Cardiac muscle cell (in vitro differentiated cells and primary cell): ENCODE data around the gene DUS1L. TPM values are rescaled to one million over a fixed set of nuclear protein-coding genes. Genes with fewer than 3 reads are reported as not detected.

Experiments
- DNase-seq, 2 donors: peaks; one replicate each; pipeline versions ENCODE4 v3.0.0 to v3.0.0-alpha.2; 2010 to 2017; ENCODE audit warnings: low read depth in 1 of 2, low spot score in 1 of 2
- H3K27ac ChIP-seq: fragments of 200-600 bp; sonication (generic); 2 replicates; pipeline ENCODE4 v1.5.1; 2016
- H3K27me3 ChIP-seq: fragments of 200-600 bp; sonication (generic); 2 replicates; pipeline ENCODE4 v1.6.0; 2016; ENCODE audit warnings: control low read depth
- H3K36me3 ChIP-seq: fragments of 200-600 bp; sonication (generic); 2 replicates; pipeline ENCODE4 v1.5.1; 2016; ENCODE audit warnings: control low read depth
- H3K4me1 ChIP-seq: fragments of 200-600 bp; sonication (generic); 2 replicates; pipeline ENCODE4 v1.8.1; 2017; ENCODE audit warnings: low read depth, mild to moderate bottlenecking, mixed run types
- H3K4me3 ChIP-seq: fragments of 200-600 bp; sonication (generic); 2 replicates; pipeline ENCODE4 v1.5.1; 2016; ENCODE audit warnings: mild to moderate bottlenecking
- H3K9me3 ChIP-seq: fragments of 200-600 bp; sonication (generic); 2 replicates; pipeline ENCODE4 v1.5.1; 2017; ENCODE audit warnings: low read depth, mild to moderate bottlenecking, control low read depth
- CTCF ChIP-seq: IDR thresholded peaks from 2 replicates; pipeline ENCODE4 v1.5.1; 2012; ENCODE audit warnings: low read depth, mild to moderate bottlenecking, low read length
- polyA plus RNA-seq: library from polyadenylated mRNA; unstranded; fragments of >200 nt; fragmentation: Nextera tagmentation; extraction: Ambion mirVana; gene quantifications from 2 replicates; pipeline ENCODE4 v1.2.1, GENCODE V29; 2016
- total RNA-seq: library from RNA; depleted of rRNA; stranded (reverse); fragments of >200 nt; gene quantifications from 2 replicates; pipeline ENCODE4 v1.2.3, GENCODE V29; 2016

Gene DUS1L
- total and polyA plus RNA-seq, 2 experiments from 2014 or later: 183 to 184 TPM

GRCh38 chr17:82108038-82108437 is 42.4 kb upstream of the DUS1L start:
- no peak for DNase-seq
- no peak for TF ChIP-seq CTCF
- H3K9me3 ChIP-seq: no peaks in the 10 kb centered on the region
- no peaks in the 10 kb centered on the region for H3K36me3 ChIP-seq
- peak overlapping the region; percentile 47 for H3K27ac ChIP-seq
- H3K27me3 ChIP-seq: no peaks in the 10 kb centered on the region
- no peak overlapping the region for H3K4me3 ChIP-seq
- H3K4me1 ChIP-seq: peaks cover 29% of the 10 kb centered on the region

- peak overlapping the region; percentile 47 for H3K27ac ChIP-seq
- peak; percentile 23 for TF ChIP-seq CTCF
- H3K36me3 ChIP-seq: no peaks in the 10 kb centered on the region
- no peak overlapping the region for H3K4me3 ChIP-seq
- H3K9me3 ChIP-seq: no peaks in the 10 kb centered on the region
- H3K4me1 ChIP-seq: peaks cover 31% of the 10 kb centered on the region
- no peak for DNase-seq
- H3K27me3 ChIP-seq: no peaks in the 10 kb centered on the region
Observed at GRCh38 chr17:82107341-82107860, 41.8 kb upstream of the DUS1L start.

- no peaks in the 10 kb centered on the region for H3K36me3 ChIP-seq
- peak overlapping the region; percentile 88 for H3K27ac ChIP-seq
- H3K4me3 ChIP-seq: no peak overlapping the region
- TF ChIP-seq CTCF: no peak
- no peaks in the 10 kb centered on the region for H3K27me3 ChIP-seq
- H3K9me3 ChIP-seq: no peaks in the 10 kb centered on the region
- peaks cover 31% of the 10 kb centered on the region for H3K4me1 ChIP-seq
- no peak for DNase-seq
Observed at GRCh38 chr17:82106688-82107305, 41.2 kb upstream of the DUS1L start.

- Histone ChIP-seq H3K4me3 (no peak overlapping the region), H3K9me3 (no peaks in the 10 kb centered on the region), H3K27me3 (no peaks in the 10 kb centered on the region), H3K4me1 (peaks cover 31% of the 10 kb centered on the region), H3K36me3 (no peaks in the 10 kb centered on the region), H3K27ac (peak overlapping the region; percentile 88)
- peak; percentile 58 to 73 for DNase-seq
- TF ChIP-seq CTCF: peak; percentile 40
Observed at GRCh38 chr17:82105882-82106687, 40.5 kb upstream of the DUS1L start.

GRCh38 chr17:82105417-82105881 is 39.8 kb upstream of the DUS1L start:
- H3K4me1 ChIP-seq: peaks cover 31% of the 10 kb centered on the region
- H3K9me3 ChIP-seq: no peaks in the 10 kb centered on the region
- H3K27me3 ChIP-seq: no peaks in the 10 kb centered on the region
- H3K4me3 ChIP-seq: no peak overlapping the region
- TF ChIP-seq CTCF: no peak
- H3K27ac ChIP-seq: peak overlapping the region; percentile 88
- H3K36me3 ChIP-seq: no peaks in the 10 kb centered on the region
- DNase-seq: no peak
